ENCODE data around the gene LAMC2.
"Not testable (repeated sequence)": the region's sequence is repeated elsewhere in the genome, so short reads cannot be mapped to it uniquely, and the experiment has no call there.

Gene LAMC2

GRCh38 chr1:183239793-183240525, 53.9 kb downstream of the LAMC2 start:
- DNase-seq: no peak

GRCh38 chr1:183240526-183240825, 54.4 kb downstream of the LAMC2 start:
- no peak for DNase-seq

DNA sequence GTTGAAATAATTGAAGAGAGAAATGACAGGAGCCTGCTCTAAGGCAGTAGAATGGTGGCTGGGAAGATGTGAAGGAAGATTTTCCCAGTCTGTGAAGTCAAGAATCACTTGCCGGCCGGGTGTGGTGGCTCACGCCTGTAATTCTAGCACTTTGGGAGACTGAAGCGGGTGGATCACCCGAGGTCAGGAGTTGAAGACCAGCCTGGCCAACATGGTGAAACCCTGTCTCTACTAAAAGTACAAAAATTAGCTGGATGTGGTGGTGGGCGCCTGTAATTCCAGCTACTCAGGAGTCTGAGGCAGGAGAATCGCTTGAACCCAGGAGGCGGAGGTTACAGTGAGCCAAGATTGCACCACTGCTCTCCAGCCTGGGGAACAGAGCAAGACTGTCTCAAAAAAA, 54.8 kb downstream of the LAMC2 start:
- DNase-seq: not testable (repeated sequence)

GRCh38 chr1:183241471-183241870, 55.4 kb downstream of the LAMC2 start:
- no peak for DNase-seq

GRCh38 chr1:183242556-183242955, 56.5 kb downstream of the LAMC2 start:
- no peak for DNase-seq

- no peak for DNase-seq
Measured at GRCh38 chr1:183243161-183244050, 57.3 kb downstream of the LAMC2 start.

DNA sequence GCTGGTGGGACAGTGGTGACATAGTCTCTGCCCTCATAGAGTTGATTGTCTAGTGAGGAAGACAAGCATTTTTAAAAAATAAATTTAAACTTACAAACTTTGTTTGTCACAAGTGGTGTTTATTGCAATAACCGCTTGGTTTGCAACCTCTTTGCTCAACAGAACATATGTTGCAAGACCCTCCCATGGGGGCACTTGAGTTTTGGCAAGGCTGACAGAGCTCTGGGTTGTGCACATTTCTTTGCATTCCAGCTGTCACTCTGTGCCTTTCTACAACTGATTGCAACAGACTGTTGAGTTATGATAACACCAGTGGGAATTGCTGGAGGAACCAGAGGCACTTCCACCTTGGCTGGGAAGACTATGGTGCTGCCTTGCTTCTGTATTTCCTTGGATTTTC, 58.4 kb downstream of the LAMC2 start:
- no peak for DNase-seq

DNA sequence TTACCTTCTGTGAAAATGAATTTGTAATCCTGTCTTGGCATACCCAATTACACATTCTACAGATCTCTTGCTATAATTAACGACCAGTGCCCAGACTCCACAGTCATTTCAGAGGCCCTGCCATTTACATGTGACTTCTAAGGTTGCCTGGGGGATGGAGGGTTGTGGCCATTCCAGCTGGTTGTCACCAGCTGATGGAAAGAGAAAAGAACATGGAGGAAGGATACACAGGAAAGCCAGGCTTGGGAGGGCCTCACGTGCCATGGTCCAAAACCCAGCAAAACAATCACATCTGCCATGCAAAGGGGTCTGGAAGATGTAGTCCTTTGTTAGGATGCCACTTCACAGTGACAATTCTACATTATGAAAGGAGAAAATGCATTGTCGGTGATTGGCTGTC, 59.3 kb downstream of the LAMC2 start:
- no peak for DNase-seq

- no peak for DNase-seq
Measured at GRCh38 chr1:183246436-183246835, 60.4 kb downstream of the LAMC2 start.

GRCh38 chr1:183247066-183247465, 61.0 kb downstream of the LAMC2 start:
- DNase-seq: no peak

DNA sequence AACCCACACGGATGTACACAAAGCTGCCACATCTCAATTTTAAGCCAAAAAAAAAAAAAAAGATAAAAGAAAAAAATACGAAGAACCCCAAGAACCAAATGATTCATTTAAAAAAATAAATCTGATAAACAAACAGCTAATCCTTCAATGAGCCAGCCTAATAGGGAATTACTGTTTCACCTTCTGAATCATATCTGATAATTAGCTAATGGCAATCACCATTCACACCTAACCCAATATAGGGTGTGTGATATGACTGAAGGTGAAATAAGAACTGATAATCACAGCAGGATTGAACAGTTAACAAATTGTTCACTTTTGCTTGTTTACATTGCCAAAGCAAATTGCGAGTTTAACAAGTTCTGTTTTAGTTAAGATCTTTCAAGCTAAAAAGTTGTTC, 61.4 kb downstream of the LAMC2 start:
- no peak for DNase-seq

GRCh38 chr1:183247931-183248330, 61.9 kb downstream of the LAMC2 start:
- DNase-seq: no peak

DNA sequence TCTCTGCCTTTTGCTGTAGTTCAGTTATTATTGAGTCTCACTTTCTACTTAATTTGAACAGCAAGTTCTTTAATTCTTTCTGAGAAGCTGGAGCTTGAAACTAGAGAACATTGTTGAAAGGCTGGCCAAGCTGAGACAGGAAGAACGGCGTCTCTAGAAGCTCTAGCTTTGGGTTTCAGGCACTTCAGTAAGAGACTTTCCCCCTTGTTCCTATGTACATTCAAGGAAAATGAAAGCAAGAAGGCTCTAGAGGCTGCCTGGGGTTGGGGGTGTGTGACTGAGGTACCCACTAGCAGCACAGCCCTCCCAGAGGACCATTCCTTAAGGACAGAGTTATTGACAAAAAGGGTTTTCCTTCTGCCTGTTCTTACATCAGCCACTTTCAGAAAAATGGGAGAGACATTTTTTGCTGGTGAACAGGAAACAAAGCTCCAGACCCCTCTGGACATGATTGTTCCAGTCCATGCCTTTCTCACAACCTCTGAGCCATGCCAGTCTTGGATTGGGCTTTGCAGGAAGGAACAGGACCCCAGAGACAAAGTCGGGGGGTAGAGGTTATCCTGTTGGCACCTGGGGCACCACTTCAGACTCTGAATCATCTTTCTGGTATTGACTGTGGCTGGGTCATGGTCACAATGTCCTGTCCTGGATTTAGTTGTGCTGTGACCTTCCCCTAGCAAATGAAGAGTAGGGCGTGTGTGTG, 63.1 kb downstream of the LAMC2 start:
- no peak for DNase-seq

GRCh38 chr1:183249941-183250452, 63.9 kb downstream of the LAMC2 start:
- DNase-seq: no peak

DNA sequence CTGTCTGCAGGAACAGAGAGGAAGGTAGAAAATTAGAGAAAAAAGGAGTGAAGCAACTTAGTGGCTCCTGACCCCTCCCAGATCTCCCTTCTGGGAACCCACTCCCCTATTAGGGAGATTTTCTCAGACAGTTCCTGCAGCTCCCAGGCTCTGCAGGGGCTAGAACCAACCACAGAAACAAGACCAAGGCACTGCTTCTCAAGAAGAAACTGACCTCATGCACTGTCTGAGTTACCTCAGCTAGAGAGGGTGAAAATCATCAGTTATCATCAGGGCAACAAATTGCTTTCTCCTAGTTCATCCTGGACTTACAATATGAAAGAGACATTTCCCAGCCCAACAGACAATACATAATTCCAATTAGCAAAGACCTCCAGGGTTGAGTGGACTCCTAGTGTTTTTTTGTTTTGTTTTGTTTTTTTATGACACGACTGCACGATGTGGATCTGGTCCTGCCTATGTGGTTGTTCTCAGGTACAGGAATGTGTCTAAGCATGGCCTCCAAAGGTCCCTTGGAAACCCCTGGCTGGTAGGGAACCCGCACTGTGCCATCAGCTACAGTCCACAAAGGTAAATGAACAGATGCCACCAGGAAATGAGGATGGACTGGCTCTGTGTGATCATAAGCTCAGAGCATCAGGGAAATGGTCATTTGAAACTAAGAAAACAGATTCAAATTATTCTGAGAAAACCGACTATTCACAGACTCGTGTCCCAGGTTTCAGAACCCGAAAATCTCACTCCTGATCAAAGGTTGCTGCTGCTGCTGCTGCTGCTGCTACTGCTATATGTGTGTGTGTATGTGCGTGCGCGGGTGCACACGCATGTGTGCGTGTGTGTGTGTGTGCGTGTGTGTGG, 65.3 kb downstream of the LAMC2 start:
- no peak for DNase-seq

DNA sequence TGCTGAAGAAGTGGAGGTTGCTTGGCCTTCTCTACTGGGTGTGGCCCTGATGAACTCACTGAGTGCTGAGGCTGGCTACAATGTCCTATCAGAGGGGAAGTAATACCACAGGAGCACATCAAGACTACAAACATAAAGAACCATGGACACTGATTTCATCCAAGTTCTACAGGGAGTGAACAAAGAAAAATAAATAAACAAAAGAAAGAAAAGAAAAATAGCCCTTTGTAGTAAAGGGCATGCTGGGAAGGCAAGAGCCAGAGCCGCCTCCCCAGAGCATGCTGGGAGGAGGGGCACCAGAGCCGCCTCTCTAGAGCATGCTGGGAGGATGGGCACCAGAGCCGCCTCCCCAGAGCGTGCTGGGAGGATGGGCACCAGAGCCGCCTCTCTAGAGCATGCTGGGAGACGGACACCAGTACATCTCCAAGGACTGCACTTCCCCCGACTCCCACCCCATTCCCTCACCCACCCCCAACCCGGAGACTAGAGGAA, 65.9 kb downstream of the LAMC2 start:
- DNase-seq: no peak

DNA sequence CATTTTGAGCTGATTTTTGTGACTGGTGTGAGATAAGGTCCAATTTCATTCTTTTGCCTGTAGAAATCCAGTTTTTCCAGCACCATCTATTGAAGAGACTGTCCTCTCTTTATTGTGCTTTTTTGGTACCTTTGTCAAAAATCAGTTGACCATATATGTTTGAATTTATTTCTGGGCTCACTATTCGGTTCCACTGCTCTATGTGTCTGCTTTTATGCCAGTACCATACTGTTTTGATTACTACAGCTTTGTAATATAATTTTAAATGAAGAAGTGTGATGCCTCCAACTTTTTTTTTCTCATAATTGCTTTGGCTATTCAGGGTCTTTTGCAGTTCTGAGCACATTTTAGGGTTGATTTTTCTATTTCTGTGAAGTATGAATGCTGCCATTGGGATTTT, 69.0 kb downstream of the LAMC2 start:
- no peak for DNase-seq

GRCh38 chr1:183259924-183260323, 73.9 kb downstream of the LAMC2 start:
- no peak for DNase-seq

GRCh38 chr1:183262628-183263200, 76.7 kb downstream of the LAMC2 start:
- no peak for DNase-seq

- DNase-seq: no peak
Measured at GRCh38 chr1:183263886-183264602, 78.0 kb downstream of the LAMC2 start.
